Measurements from ENCODE around the gene PRKCI.
"Not testable (repeated sequence)": the region's sequence is repeated elsewhere in the genome, so short reads cannot be mapped to it uniquely, and the experiment has no call there.

PRKCI gene

GRCh38 chr3:170296703-170297102 lies 74.5 kb downstream of the PRKCI start:
- no peak for DNase-seq

- no peak for DNase-seq
Observed at GRCh38 chr3:170301405-170301804, 79.2 kb downstream of the PRKCI start.

GRCh38 chr3:170302008-170302407 lies 79.8 kb downstream of the PRKCI start:
- no peak for DNase-seq

GRCh38 chr3:170306015-170306414 lies 83.8 kb downstream of the PRKCI start:
- no peak for DNase-seq

- DNase-seq = no peak
Observed at GRCh38 chr3:170307671-170308405, 85.6 kb downstream of the PRKCI start.

GRCh38 chr3:170309046-170309445 lies 86.8 kb downstream of the PRKCI start:
- no peak for DNase-seq

- no peak for DNase-seq
Observed at GRCh38 chr3:170317954-170318353, 95.7 kb downstream of the PRKCI start.

- DNase-seq = no peak
Observed at GRCh38 chr3:170320461-170321121, 98.4 kb downstream of the PRKCI start.

- DNase-seq = no peak
Observed at GRCh38 chr3:170321321-170322034, 99.3 kb downstream of the PRKCI start.

GRCh38 chr3:170322566-170323269 lies 100.5 kb downstream of the PRKCI start:
- no peak for DNase-seq

- no peak for DNase-seq
Observed at GRCh38 chr3:170323331-170323730, 101.1 kb downstream of the PRKCI start.

GRCh38 chr3:170324962-170325361 lies 102.7 kb downstream of the PRKCI start:
- DNase-seq = no peak

- no peak for DNase-seq
Observed at GRCh38 chr3:170327040-170327808, 105.0 kb downstream of the PRKCI start.

- DNase-seq = not testable (repeated sequence)
Observed at GRCh38 chr3:170327868-170328548, 105.8 kb downstream of the PRKCI start.

GRCh38 chr3:170330366-170330765 lies 108.1 kb downstream of the PRKCI start:
- no peak for DNase-seq

- DNase-seq = no peak
Observed at GRCh38 chr3:170331143-170331542, 108.9 kb downstream of the PRKCI start.

- no peak for DNase-seq
Observed at GRCh38 chr3:170337420-170337819, 115.2 kb downstream of the PRKCI start.

- no peak for DNase-seq
Observed at GRCh38 chr3:170338690-170339340, 116.6 kb downstream of the PRKCI start.

GRCh38 chr3:170342273-170342672 lies 120.0 kb downstream of the PRKCI start:
- DNase-seq = not testable (repeated sequence)

GRCh38 chr3:170343859-170344258 lies 121.6 kb downstream of the PRKCI start:
- DNase-seq = not testable (repeated sequence)

- no peak for DNase-seq
Observed at GRCh38 chr3:170344971-170345370, 122.7 kb downstream of the PRKCI start.
